Lower leg skin (tissue), 4 donors: ENCODE data around the gene ELOVL4. TPM values are rescaled to one million over a fixed set of nuclear protein-coding genes. Genes with fewer than 3 reads are reported as not detected.

Experiments used
- DNase-seq, 2 donors: peaks; one replicate each; pipeline ENCODE4 v3.0.0-alpha.2; 2019; ENCODE audit warnings: low spot score in 2 of 2
- H3K4me3 ChIP-seq: fragments of 200-600 bp; sonication (generic); 2 replicates; pipeline ENCODE4 v1.5.1; 2017; ENCODE audit warnings: mild to moderate bottlenecking, low read depth; ENCODE audit not compliant: poor library complexity, severe bottlenecking
- POLR2A ChIP-seq, 2 donors: fragments of 450-650 bp; IDR thresholded peaks; one replicate each; pipeline ENCODE4 v1.6.1; 2016 to 2017; ENCODE audit warnings: antibody characterized with exemption in 2 of 2, mild to moderate bottlenecking in 1 of 2, moderate library complexity in 1 of 2
- WGBS, 2 donors: methylation state at CpG; one replicate each; pipeline ENCODE4 v1.1.5; 2018; 5-methylcytosine and 5-hydroxymethylcytosine counted together
- intact Hi-C: fragments of 100-400 bp; cut with DNase I; formaldehyde crosslinking; loops from one replicate; pipeline ENCODE4 v1.15.0; 2023; ENCODE audit warnings: low total_unique reads
- total RNA-seq, 4 donors: library from RNA; depleted of rRNA; stranded (reverse); fragments of >200 nt; gene quantifications; one replicate each; pipeline ENCODE4 v1.1.0, GENCODE V29; 2016
- TF ChIP-seq, protein P1 (sequence below), 3 donors: fragments of 450-650 bp; IDR thresholded peaks; one replicate each; pipeline ENCODE4 v1.5.1; 2016; ENCODE audit warnings: antibody characterized with exemption in 3 of 3, mild to moderate bottlenecking in 3 of 3, moderate library complexity in 2 of 3

ELOVL4 gene
- total RNA-seq, 4 donors from 2014 or later: 56.0 to 134 (median 97.6) TPM

- 27 to 30% methylated on average over 2 of the region's 2 CpGs for WGBS, 2 donors
- peak in 1 of 2 donors; percentile 41 for DNase-seq
- intact Hi-C loops: no loop called here
These were observed 36.9 kb upstream of the ELOVL4 start for GRCh38 chr6:79984261-79984660.

DNA sequence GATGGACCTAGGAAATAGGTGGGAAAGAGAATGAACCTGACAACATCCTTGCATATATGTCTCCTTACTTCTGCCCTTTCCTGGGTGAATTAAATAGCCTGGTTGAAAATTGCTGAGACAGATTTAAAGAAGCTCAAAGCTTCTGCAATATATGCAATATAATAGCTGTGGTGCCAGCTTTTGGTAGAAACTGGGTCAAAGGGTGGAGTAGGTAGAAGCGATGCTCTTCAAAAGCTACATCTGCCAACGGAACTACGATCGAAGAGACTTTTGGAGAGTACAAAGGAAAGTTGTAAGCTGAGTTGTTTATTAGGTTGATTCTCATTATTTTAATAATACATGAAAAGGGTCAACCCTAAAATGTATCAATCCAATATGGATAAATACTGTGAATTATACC is 34.3 kb upstream of the ELOVL4 start:
- 50 to 58% methylated on average over 4 of the region's 4 CpGs for WGBS, 2 donors
- no peak for DNase-seq
- H3K4me3 ChIP-seq: no peak overlapping the region
- no peak for TF ChIP-seq POLR2A (IDR thresholded peaks at IDR 0.05)
- TF ChIP-seq, protein P1, sequence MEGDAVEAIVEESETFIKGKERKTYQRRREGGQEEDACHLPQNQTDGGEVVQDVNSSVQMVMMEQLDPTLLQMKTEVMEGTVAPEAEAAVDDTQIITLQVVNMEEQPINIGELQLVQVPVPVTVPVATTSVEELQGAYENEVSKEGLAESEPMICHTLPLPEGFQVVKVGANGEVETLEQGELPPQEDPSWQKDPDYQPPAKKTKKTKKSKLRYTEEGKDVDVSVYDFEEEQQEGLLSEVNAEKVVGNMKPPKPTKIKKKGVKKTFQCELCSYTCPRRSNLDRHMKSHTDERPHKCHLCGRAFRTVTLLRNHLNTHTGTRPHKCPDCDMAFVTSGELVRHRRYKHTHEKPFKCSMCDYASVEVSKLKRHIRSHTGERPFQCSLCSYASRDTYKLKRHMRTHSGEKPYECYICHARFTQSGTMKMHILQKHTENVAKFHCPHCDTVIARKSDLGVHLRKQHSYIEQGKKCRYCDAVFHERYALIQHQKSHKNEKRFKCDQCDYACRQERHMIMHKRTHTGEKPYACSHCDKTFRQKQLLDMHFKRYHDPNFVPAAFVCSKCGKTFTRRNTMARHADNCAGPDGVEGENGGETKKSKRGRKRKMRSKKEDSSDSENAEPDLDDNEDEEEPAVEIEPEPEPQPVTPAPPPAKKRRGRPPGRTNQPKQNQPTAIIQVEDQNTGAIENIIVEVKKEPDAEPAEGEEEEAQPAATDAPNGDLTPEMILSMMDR (IDR thresholded peaks at IDR 0.05): no peak
- intact Hi-C loops: no loop called here

More at GRCh38 chr6:79984261-79984660, 36.9 kb upstream of the ELOVL4 start:
- TF ChIP-seq, protein P1 (IDR thresholded peaks at IDR 0.05): no peak
- no peak for TF ChIP-seq POLR2A (IDR thresholded peaks at IDR 0.05)
- no peak overlapping the region for H3K4me3 ChIP-seq

DNA sequence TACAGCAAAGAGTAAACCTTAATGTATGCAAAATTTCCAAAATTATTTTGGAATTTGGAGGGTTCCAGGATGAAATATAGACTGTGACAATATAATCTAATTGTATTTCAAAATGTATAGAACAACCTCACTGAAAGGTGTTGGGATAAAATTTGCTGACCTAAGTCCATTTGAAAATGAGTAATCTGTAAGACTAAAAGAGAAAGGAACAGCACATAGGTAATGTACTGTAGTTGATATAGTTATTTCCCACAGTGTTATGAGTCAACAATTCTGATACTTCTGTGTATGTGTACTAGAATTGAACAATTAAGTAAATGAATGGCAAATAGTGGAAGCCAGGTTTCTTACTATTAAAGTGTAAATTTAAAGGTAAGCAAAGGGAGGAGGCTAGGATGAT is 23.8 kb upstream of the ELOVL4 start:
- TF ChIP-seq POLR2A (IDR thresholded peaks at IDR 0.05): no peak
- TF ChIP-seq, protein P1 (IDR thresholded peaks at IDR 0.05): no peak
- DNase-seq: no peak
- no peak overlapping the region for H3K4me3 ChIP-seq
- intact Hi-C loops: no loop called here

GRCh38 chr6:79969784-79970183 is 22.4 kb upstream of the ELOVL4 start:
- TF ChIP-seq, protein P1 (IDR thresholded peaks at IDR 0.05): no peak
- no peak for TF ChIP-seq POLR2A (IDR thresholded peaks at IDR 0.05)
- intact Hi-C loops: no loop called here
- WGBS, 2 donors: 86 to 93% methylated on average over 5 of the region's 5 CpGs
- DNase-seq: no peak
- no peak overlapping the region for H3K4me3 ChIP-seq

GRCh38 chr6:79967178-79967577 is 19.8 kb upstream of the ELOVL4 start:
- intact Hi-C loops: no loop called here
- H3K4me3 ChIP-seq: no peak overlapping the region
- TF ChIP-seq POLR2A (IDR thresholded peaks at IDR 0.05): no peak
- TF ChIP-seq, protein P1 (IDR thresholded peaks at IDR 0.05): no peak
- no peak for DNase-seq

DNA sequence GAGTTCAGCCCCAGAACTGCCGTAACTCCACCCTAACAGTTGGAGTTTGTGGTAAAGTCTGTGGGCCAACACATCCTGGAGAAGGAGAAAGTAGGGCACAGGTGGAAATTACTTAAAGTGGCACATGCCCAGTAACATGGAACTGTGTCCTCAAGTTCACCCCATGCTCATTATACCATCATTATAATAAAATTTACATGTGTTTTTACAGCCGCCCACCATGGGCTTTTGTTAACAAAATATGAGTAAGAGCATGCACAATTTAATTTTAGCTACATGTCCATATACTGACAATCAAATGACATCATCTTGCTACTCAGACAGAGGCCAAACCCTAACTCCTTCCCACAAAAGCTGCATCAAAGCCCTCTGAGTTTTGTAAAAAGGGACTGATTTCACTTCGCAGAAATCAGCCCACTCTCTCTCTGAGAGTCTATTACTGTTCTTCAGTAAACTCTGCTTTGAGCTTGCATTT is 17.3 kb upstream of the ELOVL4 start:
- TF ChIP-seq, protein P1 (IDR thresholded peaks at IDR 0.05): no peak
- no peak for TF ChIP-seq POLR2A (IDR thresholded peaks at IDR 0.05)
- WGBS, 2 donors: 85 to 91% methylated on average over 3 of the region's 3 CpGs
- DNase-seq: no peak
- no peak overlapping the region for H3K4me3 ChIP-seq
- intact Hi-C loops: no loop called here
